Stimulated activated CD8-positive, alpha-beta memory T cell treated with anti-CD3 and anti-CD28 coated beads, Interleukin-15, amount 100 ng/mL, for 4 hours (primary cell): ENCODE data around the gene HARBI1.
"Not testable (repeated sequence)": the region's sequence is repeated elsewhere in the genome, so short reads cannot be mapped to it uniquely, and the experiment has no call there.

Experiments used
- DNase-seq, 2 donors: peaks; one replicate each; pipeline ENCODE4 v3.0.0-alpha.2; 2020; ENCODE audit warnings: low read depth in 2 of 2

HARBI1 gene

DNA sequence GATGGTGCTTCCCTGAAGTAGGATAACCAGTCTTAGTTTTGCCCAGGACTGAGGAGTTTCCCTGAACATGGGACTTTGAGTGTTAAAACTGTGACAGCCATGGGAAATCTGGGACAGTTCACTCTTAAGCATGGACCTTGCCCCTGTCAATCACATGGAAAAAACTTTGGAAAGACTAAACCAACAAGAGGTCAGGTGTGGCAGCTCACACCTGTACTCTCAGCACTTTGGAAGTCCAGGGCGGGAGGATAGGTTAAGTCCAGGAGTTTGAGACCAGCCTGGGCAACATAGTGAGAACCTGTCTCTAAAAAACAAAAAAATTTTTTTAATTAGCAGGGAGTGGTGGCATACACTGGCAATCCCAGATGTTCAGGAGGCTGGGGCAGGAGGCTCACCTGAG is 19.9 kb downstream of the HARBI1 start:
- no peak for DNase-seq

DNA sequence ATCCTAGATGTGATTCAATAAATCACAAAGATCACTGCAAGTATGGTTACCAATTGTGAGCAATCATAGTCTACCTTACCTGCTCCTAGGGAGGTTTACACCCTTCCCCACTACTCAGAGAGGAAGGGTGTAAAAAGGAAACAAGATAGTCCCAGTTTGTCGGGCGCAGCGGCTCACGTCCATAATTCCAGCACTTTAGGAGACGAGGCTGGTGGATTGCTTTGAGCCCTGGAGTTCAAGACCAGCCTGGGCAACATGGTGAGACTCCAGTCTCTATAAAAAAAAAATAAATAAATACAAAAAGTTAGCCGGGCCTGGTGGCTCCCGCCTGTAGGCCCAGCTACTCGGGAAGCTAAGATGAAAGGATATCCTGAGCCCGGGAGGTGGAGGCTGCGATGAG is 22.2 kb downstream of the HARBI1 start:
- DNase-seq, result no peak

DNA sequence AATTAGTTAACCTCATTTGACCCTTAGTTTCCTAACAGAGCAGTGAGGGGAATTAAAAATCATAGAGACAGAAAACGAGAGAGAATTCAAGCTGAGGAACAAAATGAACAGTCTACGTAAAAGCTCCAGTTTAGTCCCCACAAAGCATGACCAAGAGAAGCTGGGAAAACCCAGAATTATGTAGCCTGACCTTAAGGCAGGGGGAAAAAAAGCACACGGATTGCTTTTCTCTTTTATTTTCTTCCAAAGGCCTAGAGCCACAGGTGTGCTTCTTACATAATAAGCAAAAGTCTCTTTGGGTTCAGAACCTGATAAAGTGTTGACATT is 22.7 kb downstream of the HARBI1 start:
- no peak for DNase-seq

DNA sequence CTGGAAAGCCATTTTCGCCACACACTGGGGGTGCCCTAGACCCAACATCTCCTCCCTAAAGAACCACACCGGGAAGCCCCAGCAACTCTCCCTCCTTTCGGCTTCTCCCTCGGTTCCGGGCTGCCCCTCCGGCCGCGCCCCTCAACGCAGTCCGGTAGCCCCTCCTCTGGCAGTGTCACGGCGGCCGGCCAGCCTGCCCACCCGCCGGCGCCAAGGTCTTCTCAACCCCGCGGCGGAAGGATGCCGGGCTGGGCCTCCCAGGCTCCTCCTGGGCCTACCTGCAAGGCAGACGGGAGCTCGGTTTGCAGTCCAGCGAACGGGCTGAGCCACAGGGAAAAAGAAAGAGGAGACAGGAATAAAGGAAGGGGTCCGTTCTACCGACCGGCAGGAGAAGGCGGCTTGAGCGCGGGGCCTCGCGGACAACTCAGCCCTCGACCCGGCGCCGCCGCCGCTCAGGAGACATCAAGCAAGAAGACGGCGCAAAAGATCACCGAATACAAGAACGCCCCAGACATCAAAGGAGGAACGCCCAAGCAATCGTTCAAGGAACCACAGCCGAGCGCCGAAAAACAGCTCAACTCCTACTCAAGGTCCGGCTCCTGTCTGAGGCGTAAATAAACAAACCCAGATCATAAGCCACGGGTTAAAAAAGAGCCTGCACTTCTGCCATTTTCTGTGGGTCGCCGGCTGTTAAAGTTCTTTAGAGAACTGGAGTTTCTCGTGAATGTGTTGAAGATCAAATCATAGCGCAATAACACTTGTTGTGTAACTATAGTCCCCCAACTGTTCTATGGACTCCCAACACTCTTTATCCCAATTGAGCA is 23.3 kb downstream of the HARBI1 start, which contains the start of gene AMBRA1:
AMBRA1 (minus strand) TSS at position 474 of the 824 bp plus-strand sequence. CDS start 45,643 bp downstream, outside the sequence.
- peak; percentile 62 for DNase-seq

DNA sequence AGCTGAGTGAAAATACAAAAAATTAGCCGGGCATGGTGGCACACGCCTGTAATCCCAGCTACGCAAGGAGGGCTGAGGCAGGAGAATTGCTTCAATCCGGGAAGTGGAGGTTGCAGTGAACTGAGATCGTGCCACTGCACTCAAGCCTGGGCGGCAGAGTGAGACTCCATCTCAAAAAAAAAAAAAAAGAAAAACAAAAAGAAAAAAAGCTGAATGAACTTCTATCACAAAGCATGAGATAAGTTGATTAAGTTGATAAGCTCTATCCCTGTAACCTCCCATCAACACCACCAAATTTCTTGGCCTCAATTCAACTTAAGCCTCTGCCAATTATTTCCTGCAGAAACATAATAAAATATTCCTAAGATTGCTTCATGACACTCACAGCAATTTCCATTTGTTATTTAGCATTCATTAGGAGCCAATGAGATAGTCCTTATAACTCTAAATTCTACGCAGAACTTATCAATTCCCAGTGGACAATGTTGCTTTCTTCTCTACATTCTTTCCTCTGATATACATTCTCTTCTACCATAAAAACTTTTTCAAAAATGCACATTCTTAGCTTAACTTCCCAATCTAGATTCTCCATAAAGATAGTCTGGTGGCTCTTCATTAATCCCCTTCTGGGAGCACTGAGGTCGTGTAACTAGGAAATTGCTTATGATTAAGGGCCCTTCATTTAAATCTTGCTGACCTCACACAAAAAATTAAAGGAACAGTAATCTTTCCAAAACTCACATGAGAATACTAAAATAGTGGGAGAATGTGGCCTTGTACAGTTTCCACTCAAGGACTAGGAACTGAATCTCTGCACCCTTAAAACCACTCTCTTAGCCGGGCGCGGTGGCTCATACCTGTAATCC is 26.1 kb downstream of the HARBI1 start:
- DNase-seq, result no peak

DNA sequence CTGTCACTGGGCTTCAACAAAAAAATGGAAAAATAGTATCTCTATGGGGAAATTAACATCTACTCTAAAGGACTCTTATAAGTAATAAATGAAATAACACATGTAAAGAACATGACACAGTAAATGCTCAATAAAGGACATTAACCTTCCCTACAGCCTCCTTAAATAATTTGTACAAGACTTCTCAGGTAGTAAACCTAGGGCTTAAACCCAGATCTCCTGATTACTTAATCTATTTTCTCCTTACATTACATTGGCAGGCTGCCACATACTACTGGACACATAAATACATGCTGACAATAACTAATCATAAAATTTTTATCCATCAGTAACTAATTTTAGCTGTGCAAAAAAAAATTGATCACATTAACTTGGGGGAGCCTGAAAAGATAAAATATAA is 28.1 kb downstream of the HARBI1 start:
- DNase-seq, result no peak

DNA sequence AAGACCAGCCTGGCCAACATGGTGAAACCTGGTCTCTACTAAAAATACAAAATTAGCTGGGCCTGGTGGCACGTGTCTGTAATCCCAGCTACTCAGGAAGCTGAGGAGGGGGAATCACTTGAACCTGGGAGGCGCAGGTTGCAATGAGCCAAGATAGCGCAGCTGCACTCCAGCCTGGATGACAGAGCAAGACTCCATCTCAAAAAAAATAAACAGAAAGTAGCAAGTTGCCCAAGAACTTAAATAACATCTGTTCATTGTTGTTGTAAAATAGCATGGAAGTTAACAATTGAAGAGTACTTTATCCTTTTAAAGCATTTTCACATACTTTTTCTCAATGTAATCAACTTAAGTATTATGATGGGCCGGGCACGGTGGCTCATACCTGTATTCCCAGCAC is 28.9 kb downstream of the HARBI1 start:
- no peak for DNase-seq

DNA sequence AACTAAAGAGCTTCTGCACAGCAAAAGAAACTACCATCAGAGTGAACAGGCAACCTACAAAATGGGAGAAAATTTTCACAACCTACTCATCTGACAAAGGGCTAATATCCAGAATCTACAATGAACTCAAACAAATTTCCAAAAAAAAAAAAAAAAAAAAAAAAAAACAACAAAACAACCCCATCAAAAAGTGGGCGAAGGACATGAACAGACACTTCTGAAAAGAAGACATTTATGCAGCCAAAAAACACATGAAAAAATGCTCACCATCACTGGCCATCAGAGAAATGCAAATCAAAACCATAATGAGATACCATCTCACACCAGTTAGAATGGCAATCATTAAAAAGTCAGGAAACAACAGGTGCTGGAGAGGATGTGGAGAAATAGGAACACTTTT is 33.5 kb downstream of the HARBI1 start:
- DNase-seq, result not testable (repeated sequence)

DNA sequence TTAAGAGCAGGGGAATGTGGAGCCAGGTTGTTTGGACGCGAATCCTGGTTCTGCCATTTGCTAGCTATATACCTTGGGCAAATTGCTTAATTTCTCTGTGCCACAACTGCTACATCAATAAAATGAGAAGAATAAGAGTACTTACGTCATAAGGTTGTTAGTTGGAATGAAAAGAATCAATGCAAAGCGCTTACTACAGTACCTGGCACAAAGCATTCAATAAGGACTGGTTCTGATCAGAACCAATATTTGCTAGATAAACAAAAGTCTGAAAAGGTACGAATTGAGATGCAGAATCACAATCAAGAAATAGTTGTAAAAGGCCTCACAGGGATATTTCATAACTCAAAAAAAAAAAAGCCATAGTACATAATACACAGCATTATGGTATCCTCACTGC is 34.4 kb downstream of the HARBI1 start:
- no peak for DNase-seq

DNA sequence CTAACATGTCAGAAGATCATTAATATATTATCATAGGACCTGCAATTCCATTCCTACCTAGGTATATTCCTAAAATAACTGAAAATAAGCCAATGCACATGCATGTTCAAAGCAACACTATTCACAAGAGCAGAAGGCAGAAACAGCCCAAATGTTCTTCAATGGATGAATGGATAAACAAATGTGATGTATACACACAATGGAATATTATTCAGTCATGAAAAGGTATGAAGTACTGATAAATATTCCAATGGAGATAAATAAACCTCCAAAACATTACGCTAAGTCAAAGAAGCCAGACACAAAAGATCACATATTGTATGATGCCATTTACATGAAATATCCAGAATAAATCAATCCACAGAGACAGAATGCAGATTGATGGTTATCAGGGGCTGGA is 40.0 kb downstream of the HARBI1 start:
- no peak for DNase-seq

DNA sequence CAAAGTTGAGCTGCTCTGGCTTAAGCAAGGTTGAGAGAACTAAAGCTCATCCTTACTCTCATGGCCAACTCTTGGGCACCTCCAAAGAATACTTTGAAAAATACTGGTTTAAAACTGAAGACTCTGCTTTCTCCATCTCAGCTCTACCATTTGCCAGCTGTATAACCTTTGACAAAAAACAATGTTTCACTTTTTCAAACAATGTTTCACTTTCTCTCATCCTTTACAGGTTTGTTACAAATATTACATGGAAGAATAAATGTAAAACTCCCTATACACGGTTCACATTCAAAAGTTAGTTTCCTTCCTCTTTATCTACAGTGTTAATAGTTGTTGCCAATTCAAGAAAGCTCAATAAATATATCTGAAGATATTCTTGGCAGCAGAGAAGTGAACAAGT is 42.4 kb downstream of the HARBI1 start:
- no peak for DNase-seq

DNA sequence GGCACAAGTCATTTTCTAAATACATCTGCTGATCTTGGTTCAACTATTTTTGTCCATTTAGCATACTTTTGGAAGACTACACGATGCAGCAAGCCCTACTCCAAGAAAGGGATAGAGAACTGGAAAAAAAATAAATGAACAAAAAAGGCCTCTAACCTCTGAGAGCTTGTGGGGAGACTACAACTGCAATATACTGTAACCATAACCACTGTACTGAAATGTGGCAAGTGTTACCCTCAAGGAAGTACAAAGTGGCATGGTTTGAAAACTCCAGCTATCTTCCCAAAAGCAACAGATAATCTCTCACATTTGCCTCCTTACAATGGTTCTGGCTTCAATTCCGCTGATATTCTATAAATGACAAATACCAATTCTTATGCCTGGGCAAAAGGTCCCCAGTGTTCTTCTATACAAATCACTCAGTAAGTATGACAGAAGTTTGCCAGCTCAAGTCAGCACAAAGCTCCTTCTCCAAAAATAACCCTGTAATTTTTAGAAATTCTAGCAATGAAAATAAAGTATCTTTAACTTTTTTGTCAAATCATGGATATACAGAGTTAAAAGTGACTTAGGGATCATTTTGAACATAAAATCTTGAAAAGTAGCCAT is 46.1 kb downstream of the HARBI1 start:
- no peak for DNase-seq

DNA sequence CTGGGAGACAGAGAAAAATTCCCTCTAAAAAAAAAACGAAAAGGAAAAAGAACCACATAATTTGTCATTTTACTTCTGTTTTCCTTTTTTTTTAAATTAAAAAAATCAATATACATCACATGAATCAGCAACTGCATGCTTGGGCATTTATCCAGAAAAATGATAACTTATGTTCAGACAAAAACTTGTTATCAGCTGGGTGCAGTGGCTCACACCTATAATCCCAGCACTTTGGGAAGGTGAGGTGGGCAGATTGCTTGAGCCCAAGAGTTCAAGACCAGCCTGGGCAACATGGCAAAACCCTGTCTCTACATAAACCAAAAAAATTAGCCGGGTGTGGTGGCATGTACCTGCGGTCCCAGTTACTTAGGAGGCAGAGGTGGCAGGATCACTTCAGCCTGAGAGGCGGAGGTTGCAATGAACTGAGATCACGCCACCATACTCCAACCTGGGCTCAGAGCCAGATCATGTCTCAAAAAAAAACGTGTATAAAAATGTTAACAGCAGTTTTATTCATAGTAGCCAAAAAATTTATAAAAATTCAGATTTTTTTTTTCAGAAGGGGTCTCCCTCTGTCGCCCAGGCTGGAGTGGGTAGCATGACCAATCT is 51.7 kb downstream of the HARBI1 start:
- DNase-seq, result no peak

DNA sequence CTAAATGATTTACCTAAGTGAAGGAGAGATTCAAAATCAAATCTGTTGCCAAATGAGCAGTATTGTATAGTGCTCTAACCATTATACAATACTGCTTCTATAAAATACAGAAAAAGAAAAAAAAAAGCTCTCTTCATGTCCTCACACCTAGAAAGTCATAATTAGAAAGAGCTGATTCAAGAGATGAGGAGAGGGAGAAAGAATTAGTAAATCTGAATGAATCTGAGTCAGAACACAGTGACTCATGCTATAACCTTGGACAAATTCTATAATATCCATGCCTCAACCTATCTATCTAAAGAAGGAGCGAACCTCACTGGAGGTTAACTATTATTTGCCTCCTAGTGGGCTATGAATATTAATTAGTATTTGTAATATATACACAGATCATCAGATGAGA is 52.6 kb downstream of the HARBI1 start:
- no peak for DNase-seq

DNA sequence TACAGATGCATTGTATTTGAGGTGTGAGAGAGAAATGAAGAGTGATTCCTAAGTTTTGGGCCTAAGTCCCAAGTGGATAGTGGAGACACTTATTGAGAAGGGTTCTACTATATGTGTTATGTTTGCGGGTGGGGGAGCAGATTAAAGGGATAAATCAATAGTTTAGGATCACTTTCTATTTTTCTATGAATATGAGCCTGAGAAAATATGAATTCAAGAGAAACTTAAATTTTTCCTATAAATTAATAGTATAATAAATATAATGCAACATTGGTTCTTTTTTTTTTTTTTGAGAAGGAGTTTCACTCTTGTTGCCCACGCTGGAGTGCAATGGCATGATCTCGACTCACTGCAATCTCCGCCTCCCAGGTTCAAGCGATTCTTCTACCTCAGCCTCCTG is 54.5 kb downstream of the HARBI1 start:
- DNase-seq, result no peak

DNA sequence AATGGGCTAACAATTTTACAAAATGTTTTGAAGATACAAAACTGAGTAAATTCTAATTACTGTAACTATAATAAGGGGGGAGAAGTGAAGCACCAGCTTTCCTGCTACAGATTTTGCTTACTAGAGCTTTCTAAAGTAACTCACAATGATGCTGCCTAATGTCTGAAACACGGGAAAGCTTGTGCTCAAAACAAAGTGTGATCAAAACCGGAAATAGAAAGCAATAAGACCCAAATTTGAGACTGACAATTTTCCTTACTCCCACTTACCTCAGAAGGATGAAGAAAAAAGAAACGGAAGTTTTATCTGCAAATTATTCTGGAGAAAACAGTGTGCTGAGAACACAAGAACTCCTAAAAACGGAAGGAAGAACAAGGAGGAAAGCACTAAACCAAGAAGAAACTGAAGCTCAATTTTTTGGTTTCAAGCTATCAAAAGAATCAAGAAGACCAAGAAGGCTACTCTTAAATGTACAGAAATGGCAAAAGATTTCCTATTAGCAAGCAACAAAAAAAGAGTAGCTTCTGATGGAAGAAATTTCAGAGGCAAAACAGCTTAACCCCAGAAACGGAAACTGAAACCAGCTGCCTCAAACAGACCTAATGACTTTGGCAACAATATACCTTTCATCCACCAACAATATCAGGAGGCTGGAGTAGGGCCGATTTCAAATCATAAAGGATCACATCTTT is 56.6 kb downstream of the HARBI1 start:
- no peak for DNase-seq

DNA sequence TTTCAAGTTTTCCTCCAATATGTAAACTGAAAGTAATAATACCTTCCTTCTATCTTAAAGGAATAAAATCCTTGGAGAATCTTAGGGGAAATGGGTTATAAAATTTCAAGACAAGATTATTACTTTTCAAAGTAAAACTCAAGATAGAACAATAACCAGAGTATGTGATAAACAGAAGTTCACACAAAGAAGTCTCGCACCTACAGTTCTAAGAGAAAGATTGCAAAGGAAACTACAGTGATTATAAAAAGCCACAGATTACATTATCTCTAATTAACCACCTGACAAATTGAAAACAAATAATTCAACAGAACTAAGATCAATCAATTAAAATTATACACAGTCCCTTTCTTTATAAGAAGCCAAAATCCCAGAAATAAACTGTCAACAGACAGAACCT is 57.2 kb downstream of the HARBI1 start:
- no peak for DNase-seq

DNA sequence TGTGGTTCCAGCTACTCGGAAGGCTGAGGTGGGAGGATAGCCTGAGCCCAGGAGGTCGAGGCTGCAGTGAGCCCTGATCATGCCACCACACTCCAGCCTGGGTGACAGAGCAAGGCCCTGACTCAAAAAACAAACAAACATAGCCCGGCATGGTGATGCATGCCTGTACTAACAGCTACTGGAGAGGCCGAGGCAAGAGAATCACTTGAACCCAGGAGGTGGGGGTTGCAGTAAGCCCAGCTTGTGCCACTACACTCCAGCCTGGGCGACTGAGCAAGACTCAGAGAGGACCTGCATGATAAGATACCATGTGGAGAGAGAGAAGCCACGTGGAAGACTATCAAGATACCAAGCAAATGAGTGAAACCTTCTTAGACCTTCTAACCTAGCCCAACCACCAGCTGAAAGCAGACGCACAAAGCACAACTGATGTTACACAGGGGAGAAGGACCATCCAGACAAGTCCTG is 59.3 kb downstream of the HARBI1 start:
- DNase-seq, result no peak

DNA sequence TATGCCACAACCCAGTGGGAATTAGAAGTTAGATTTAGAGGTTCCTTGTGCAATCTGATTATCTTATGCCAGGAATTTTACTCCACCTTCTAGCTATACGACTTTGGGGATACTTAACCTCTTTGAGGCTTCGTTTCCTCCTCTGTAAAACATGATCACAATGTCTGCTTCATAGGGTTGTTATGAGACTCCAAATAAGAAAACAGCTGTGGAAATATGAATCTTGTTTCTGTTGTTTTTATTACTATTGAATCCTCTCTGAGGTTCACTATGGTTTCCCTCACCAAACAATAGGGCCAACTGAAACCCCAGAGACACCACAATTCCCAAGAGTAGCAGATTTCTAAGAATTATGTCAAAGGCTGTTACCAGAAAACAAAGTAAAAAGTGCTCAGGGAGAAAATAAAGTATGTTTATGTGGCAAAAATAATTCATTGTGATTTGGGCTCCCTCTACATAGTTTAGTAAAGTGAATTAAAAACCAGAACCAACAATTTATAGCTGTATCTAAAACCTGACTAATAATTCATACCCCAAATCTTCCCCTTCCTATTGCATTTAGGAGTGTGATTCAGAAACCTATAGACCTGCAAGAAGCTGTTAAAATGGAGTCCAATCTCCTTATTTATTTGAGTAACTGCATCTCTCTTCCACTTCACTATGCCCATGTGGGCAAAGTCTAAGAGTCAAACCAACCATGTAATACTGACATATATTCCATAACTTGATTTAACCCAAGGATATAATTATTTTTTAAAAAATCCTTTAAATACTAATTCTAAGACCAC is 61.6 kb downstream of the HARBI1 start:
- no peak for DNase-seq
